Common myeloid progenitor, CD34-positive (primary cell): Measurements from ENCODE around the gene REEP1.

Experiments
- CTCF ChIA-PET: fragments of 350-600 bp; sonication (Branson Sonifier 250); formaldehyde crosslinking; loops from one replicate; lab custom pipeline; 2021; ENCODE audit warnings: antibody characterized with exemption; lab: Charles Lee
- POLR2A ChIA-PET: fragments of 350-600 bp; sonication (Branson Sonifier 250); formaldehyde crosslinking; loops from one replicate; lab custom pipeline; 2021; ENCODE audit warnings: antibody characterized with exemption; lab: Charles Lee
- DNase-seq, 3 donors: peaks; one replicate each; pipeline versions ENCODE4 v3.0.0 to v3.0.0-alpha.2; 2013
- H3K27ac ChIP-seq, 2 experiments: 1 replicate in 1 of 2; 2 replicates in 1 of 2; pipeline ENCODE4 v1.7.0; 2013; ENCODE audit warnings: inconsistent platforms in 2 of 2, low read length in 2 of 2, mild to moderate bottlenecking in 2 of 2, low read depth in 1 of 2, moderate library complexity in 1 of 2; ENCODE audit not compliant: severe bottlenecking in 2 of 2, insufficient read depth in 1 of 2, poor library complexity in 1 of 2
- H3K27me3 ChIP-seq, 5 experiments: replicated peaks in 2 of 5; 1 replicate in 3 of 5; 2 replicates in 2 of 5; pipeline versions ENCODE4 v1.6.1 to v1.7.0; 2013; ENCODE audit warnings: low read length in 4 of 5, mild to moderate bottlenecking in 2 of 5, moderate library complexity in 2 of 5, inconsistent platforms in 1 of 5; ENCODE audit not compliant: insufficient read depth in 5 of 5, control insufficient read depth in 4 of 5
- H3K36me3 ChIP-seq, 4 experiments: 1 replicate in 2 of 4; 2 replicates in 2 of 4; pipeline versions ENCODE4 v1.6.1 to v1.7.0; 2013; ENCODE audit warnings: low read length in 3 of 4, control low read depth in 1 of 4, mild to moderate bottlenecking in 1 of 4; ENCODE audit not compliant: control insufficient read depth in 4 of 4, insufficient read depth in 4 of 4
- H3K4me1 ChIP-seq, 4 experiments: 1 replicate in 3 of 4; 2 replicates in 1 of 4; pipeline versions ENCODE4 v1.6.1 to v1.7.1; 2013; ENCODE audit warnings: low read length in 3 of 4, mild to moderate bottlenecking in 3 of 4, control low read depth in 1 of 4, inconsistent platforms in 1 of 4, moderate library complexity in 1 of 4; ENCODE audit not compliant: control insufficient read depth in 4 of 4, insufficient read depth in 4 of 4; ENCODE audit errors: control extremely low read depth in 1 of 4
- H3K4me3 ChIP-seq, 7 experiments: 1 replicate in 4 of 7; 2 replicates in 3 of 7; pipeline versions ENCODE4 v1.5.1 to v1.7.0; 2013; ENCODE audit warnings: mild to moderate bottlenecking in 7 of 7, low read length in 6 of 7, moderate library complexity in 6 of 7, inconsistent platforms in 2 of 7, low read depth in 2 of 7, control low read depth in 1 of 7; ENCODE audit not compliant: insufficient read depth in 4 of 7, control insufficient read depth in 1 of 7; ENCODE audit errors: extremely low read depth in 1 of 7
- H3K9me3 ChIP-seq, 5 experiments: 1 replicate in 4 of 5; 2 replicates in 1 of 5; pipeline versions ENCODE4 v1.6.1 to v1.7.1; 2013; ENCODE audit warnings: low read length in 4 of 5, mild to moderate bottlenecking in 2 of 5, inconsistent platforms in 1 of 5, low read depth in 1 of 5, moderate library complexity in 1 of 5; ENCODE audit not compliant: control insufficient read depth in 4 of 5, insufficient read depth in 2 of 5; ENCODE audit errors: control extremely low read depth in 1 of 5
- WGBS: methylation state at CpG from one replicate; pipeline ENCODE4 v1.1.5; 2013; ENCODE audit not compliant: insufficient coverage; 5-methylcytosine and 5-hydroxymethylcytosine counted together

The REEP1 gene

DNA sequence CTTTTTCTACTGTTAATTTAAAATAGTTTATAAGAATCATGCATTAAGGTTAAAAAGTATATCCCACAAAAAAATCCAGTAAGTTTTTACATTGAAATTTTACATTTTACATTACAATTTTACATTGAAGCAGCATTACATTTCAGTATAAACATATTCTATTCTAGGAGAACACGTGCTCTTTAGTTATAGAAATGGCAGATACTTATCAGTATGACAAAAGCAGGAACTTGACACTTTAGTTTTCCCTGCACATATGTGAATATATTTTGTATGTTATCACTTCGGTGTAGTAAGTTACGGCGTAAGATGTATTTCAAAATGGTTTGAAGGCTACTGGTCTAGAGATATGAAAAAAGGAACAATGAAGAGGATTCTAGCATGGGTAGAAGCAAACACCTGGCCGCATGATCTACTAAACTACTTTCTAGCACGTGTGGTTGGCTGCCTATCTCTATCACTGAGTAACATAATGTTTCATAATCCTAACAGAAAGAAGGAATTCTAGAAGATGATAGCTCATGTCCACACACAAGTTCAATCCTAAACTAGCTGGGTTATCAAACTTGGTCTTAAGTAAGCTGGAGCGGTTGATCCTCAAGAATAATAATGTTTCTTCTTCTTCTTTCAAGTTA lies 147.5 kb downstream of the REEP1 start:
- H3K4me1 ChIP-seq = peaks cover 16 to 32% (median 26%) of the 10 kb centered on the region in 4 experiments
- peaks cover 4 to 21% (median 10%) of the 10 kb centered on the region in 4 experiments for H3K36me3 ChIP-seq
- CTCF ChIA-PET = no interaction called here
- no peak overlapping the region for H3K4me3 ChIP-seq
- POLR2A ChIA-PET = no interaction called here
- DNase-seq = no peak
- H3K27ac ChIP-seq = peak overlapping the region in 1 of 2 experiments; percentile 41
- no peaks in the 10 kb centered on the region for H3K9me3 ChIP-seq
- WGBS = 81% methylated on average over 5 of the region's 7 CpGs
- no peaks in the 10 kb centered on the region for H3K27me3 ChIP-seq

DNA sequence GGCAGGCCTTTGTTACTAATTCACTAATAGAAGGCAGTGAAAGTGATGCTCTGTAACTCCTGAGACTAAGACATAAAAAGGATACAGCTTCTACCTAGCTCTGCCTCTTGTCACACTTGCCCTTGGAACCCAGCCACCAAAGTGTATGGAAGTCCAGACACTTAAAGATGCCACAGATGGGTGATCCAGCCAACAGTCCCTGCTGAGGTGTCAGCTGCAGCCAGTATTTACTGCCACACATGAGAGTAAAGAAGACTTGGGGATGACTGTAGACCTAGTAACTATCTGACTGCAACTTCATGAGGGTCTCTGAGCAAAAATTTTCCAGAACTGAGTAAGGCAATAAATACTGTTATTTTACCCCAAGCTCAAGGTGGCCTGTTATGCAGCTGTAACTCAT lies 151.0 kb downstream of the REEP1 start:
- no peaks in the 10 kb centered on the region for H3K9me3 ChIP-seq
- no peak for DNase-seq
- CTCF ChIA-PET = interaction anchor here (0.7 to 1.9 kb wide), 7 partner anchors 7 to 186 kb away, joined by 3 to 6 read pairs (median 4); partner anchors contain the start of gene IMMT
- H3K27ac ChIP-seq = no peak overlapping the region
- H3K4me3 ChIP-seq = no peak overlapping the region
- peaks cover 8 to 18% (median 14%) of the 10 kb centered on the region in 4 experiments for H3K4me1 ChIP-seq
- POLR2A ChIA-PET = interaction anchor here (1.5 kb wide), 1 partner anchor 9 kb away, joined by 3 read pairs; the partner anchor contains the start of gene IMMT
- no peaks in the 10 kb centered on the region for H3K27me3 ChIP-seq
- peaks cover 4 to 21% (median 9%) of the 10 kb centered on the region in 4 experiments for H3K36me3 ChIP-seq

GRCh38 chr2:86185517-86186212 lies 151.8 kb downstream of the REEP1 start:
- 50% methylated on average over 1 of the region's 1 CpG for WGBS
- Histone ChIP-seq H3K4me1 (peaks cover 8 to 18% (median 14%) of the 10 kb centered on the region in 4 experiments), H3K4me3 (no peak overlapping the region), H3K27me3 (no peaks in the 10 kb centered on the region), H3K27ac (no peak overlapping the region), H3K36me3 (peaks cover 7 to 18% (median 12%) of the 10 kb centered on the region in 4 experiments), H3K9me3 (no peaks in the 10 kb centered on the region)
- ChIA-PET POLR2A (interaction anchor here (0.6 to 1.5 kb wide), 3 partner anchors 10 to 38 kb away, joined by 3 to 6 read pairs (median 3); partner anchors contain the start of genes IMMT and MRPL35), CTCF (interaction anchor here (0.7 to 1.9 kb wide), 6 partner anchors 8 to 36 kb away, joined by 3 to 6 read pairs (median 4); no protein-coding TSS in a partner anchor)
- no peak for DNase-seq

DNA sequence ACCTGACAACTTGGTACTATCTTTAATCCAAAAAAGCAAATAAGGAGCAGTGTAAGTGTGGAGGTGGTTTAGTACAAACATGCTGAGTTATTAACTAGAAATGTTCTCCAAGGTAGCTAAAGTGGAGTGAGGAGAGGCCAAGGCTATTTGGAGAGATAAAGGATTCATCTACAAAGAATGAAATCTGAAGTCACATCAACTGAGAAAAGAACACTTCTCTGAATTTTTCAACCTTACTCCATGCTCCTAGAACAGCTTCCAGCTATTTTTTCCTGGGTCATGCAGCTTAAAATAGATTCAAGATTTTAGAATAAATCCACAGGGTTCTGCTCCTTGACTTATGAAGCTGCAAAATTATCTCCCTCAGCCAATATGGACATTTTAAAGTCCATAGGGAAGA lies 160.8 kb downstream of the REEP1 start:
- Histone ChIP-seq H3K9me3 (no peaks in the 10 kb centered on the region), H3K36me3 (peaks cover 14 to 49% (median 32%) of the 10 kb centered on the region in 4 experiments), H3K4me3 (no peak overlapping the region), H3K27me3 (no peaks in the 10 kb centered on the region), H3K4me1 (no peaks in the 10 kb centered on the region), H3K27ac (no peak overlapping the region)
- ChIA-PET POLR2A (no interaction called here), CTCF (interaction anchor here (0.6 to 1.8 kb wide), 2 partner anchors 9 to 12 kb away, joined by 3 to 4 read pairs; no protein-coding TSS in a partner anchor)
- no peak for DNase-seq

GRCh38 chr2:86175828-86176227 lies 161.6 kb downstream of the REEP1 start:
- no peak for DNase-seq
- no peak overlapping the region for H3K27ac ChIP-seq
- 91% methylated on average over 1 of the region's 1 CpG for whole genome bisulfite sequencing
- no peaks in the 10 kb centered on the region for H3K4me1 ChIP-seq
- peaks cover 13 to 55% (median 36%) of the 10 kb centered on the region in 4 experiments for H3K36me3 ChIP-seq
- no peaks in the 10 kb centered on the region for H3K27me3 ChIP-seq
- ChIA-PET CTCF (interaction anchor here (1.8 kb wide), 1 partner anchor 10 kb away, joined by 4 read pairs; no protein-coding TSS in a partner anchor), POLR2A (no interaction called here)
- no peaks in the 10 kb centered on the region for H3K9me3 ChIP-seq
- H3K4me3 ChIP-seq = no peak overlapping the region

DNA sequence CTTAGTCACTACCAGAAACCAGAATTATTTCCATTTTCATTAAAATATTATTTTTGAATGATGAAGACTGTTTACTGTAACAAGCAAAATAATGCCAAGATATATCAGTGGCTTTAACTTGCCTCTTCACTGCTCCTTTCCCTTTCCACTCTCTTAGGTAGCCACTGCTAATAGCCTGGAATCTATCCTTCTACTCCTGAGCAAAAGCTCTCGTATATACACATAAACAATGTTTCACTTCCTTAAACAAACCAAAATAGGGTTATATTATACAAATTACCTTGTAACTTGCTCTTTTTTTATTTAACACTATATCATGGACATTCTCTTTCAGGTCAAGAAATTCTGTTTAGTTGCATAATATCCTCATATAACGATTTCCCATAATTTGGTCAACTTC lies 163.0 kb downstream of the REEP1 start:
- Histone ChIP-seq H3K36me3 (peaks cover 10 to 64% (median 41%) of the 10 kb centered on the region in 4 experiments), H3K27me3 (no peaks in the 10 kb centered on the region), H3K9me3 (no peaks in the 10 kb centered on the region), H3K4me1 (no peaks in the 10 kb centered on the region), H3K27ac (peak overlapping the region in 1 of 2 experiments; percentile 14), H3K4me3 (no peak overlapping the region)
- WGBS = 100% methylated on average over 1 of the region's 2 CpGs
- DNase-seq = no peak
- ChIA-PET CTCF (no interaction called here), POLR2A (no interaction called here)

- ChIA-PET POLR2A (no interaction called here), CTCF (interaction anchor here (0.9 kb wide), 1 partner anchor 10 kb away, joined by 3 read pairs; no protein-coding TSS in a partner anchor)
- Histone ChIP-seq H3K27ac (no peak overlapping the region), H3K9me3 (no peaks in the 10 kb centered on the region), H3K27me3 (no peaks in the 10 kb centered on the region), H3K36me3 (peaks cover 19 to 71% (median 42%) of the 10 kb centered on the region in 4 experiments), H3K4me1 (no peaks in the 10 kb centered on the region), H3K4me3 (no peak overlapping the region)
- WGBS = 83% methylated on average over 1 of the region's 2 CpGs
- DNase-seq = no peak
These were observed 164.8 kb downstream of the REEP1 start for GRCh38 chr2:86172610-86173009.
